WTC11 (cell line): ENCODE measurements around the gene FOXP4. TPM values are rescaled to one million over a fixed set of nuclear protein-coding genes. Genes with fewer than 3 reads are reported as not detected.

ENCODE experiments used
- ATAC-seq: fragments of 200-7000 bp; cut with Tn5 transposase; 2 replicates; pipeline ENCODE4 v1.10.0; 2021; ENCODE audit warnings: mild to moderate bottlenecking, moderate library complexity
- CTCF ChIA-PET: fragments of 300-600 bp; sonication (Branson Sonifier 250); formaldehyde crosslinking; loops from one replicate; lab custom pipeline; 2021; ENCODE audit warnings: antibody characterized with exemption; lab: Charles Lee
- POLR2A ChIA-PET: fragments of 350-600 bp; sonication (Branson Sonifier 250); formaldehyde crosslinking; loops from one replicate; lab custom pipeline; 2021; ENCODE audit warnings: antibody characterized with exemption; lab: Charles Lee
- DNase-seq: peaks from one replicate; pipeline ENCODE4 v3.0.0; 2021; ENCODE audit warnings: low spot score
- H3K27ac Mint-ChIP-seq: 2 replicates; pipeline ENCODE4 v1.8.0; 2021; ENCODE audit warnings: mixed read lengths
- H3K27me3 Mint-ChIP-seq: 2 replicates; pipeline ENCODE4 v1.8.0; 2021; ENCODE audit warnings: low read depth, mild to moderate bottlenecking, moderate library complexity, mixed read lengths
- H3K36me3 Mint-ChIP-seq: 2 replicates; pipeline ENCODE4 v1.8.0; 2021; ENCODE audit warnings: mixed read lengths
- H3K4me1 Mint-ChIP-seq: 2 replicates; pipeline ENCODE4 v1.8.0; 2022; ENCODE audit warnings: mixed read lengths
- H3K4me3 Mint-ChIP-seq: 2 replicates; pipeline ENCODE4 v1.8.0; 2021; ENCODE audit warnings: mild to moderate bottlenecking, moderate library complexity, mixed read lengths
- H3K9me3 Mint-ChIP-seq: 2 replicates; pipeline ENCODE4 v1.8.0; 2021; ENCODE audit warnings: mixed read lengths
- ATF1 ChIP-seq: sonication (generic); formaldehyde crosslinking; IDR thresholded peaks from 2 replicates; pipeline ENCODE4 v1.8.1; 2023; ENCODE audit warnings: mild to moderate bottlenecking, moderate library complexity, missing genetic modification reagents
- ATF2 ChIP-seq: sonication (generic); formaldehyde crosslinking; IDR thresholded peaks from 2 replicates; pipeline ENCODE4 v1.8.1; 2022; ENCODE audit warnings: low read depth, missing genetic modification reagents, borderline replicate concordance
- ATF3 ChIP-seq: sonication (generic); formaldehyde crosslinking; conservative IDR thresholded peaks from 2 replicates; pipeline ENCODE4 v1.8.1; 2022; ENCODE audit warnings: mild to moderate bottlenecking, missing genetic modification reagents
- CBFB ChIP-seq: sonication (generic); formaldehyde crosslinking; IDR thresholded peaks from 2 replicates; pipeline ENCODE4 v1.8.1; 2022; ENCODE audit warnings: mild to moderate bottlenecking, low read depth, missing genetic modification reagents
- CDX4 ChIP-seq: fragments of 250-450 bp; sonication (Bioruptor Pico); IDR thresholded peaks from 2 replicates; pipeline ENCODE4 v1.9.0; 2021; ENCODE audit warnings: moderate library complexity, mild to moderate bottlenecking, inconsistent platforms, borderline replicate concordance
- ETV6 ChIP-seq: sonication (generic); formaldehyde crosslinking; IDR thresholded peaks from 2 replicates; pipeline ENCODE4 v1.8.1; 2022; ENCODE audit warnings: mild to moderate bottlenecking, missing genetic modification reagents
- GRHL2 ChIP-seq: fragments of 250-450 bp; sonication (Bioruptor Pico); IDR thresholded peaks from 2 replicates; pipeline ENCODE4 v1.8.0; 2022; ENCODE audit warnings: mild to moderate bottlenecking, moderate library complexity; ENCODE audit not compliant: insufficient replicate concordance, severe bottlenecking
- PRRX2 ChIP-seq: fragments of 250-450 bp; sonication (Bioruptor Pico); IDR thresholded peaks from 2 replicates; pipeline ENCODE4 v1.8.0; 2021; ENCODE audit warnings: mild to moderate bottlenecking
- SP1 ChIP-seq: sonication (generic); formaldehyde crosslinking; conservative IDR thresholded peaks from 2 replicates; pipeline ENCODE4 v1.8.1; 2022; ENCODE audit warnings: missing genetic modification reagents
- TCF7 ChIP-seq: sonication (generic); formaldehyde crosslinking; IDR thresholded peaks from 2 replicates; pipeline ENCODE4 v1.8.0; 2022; ENCODE audit warnings: mild to moderate bottlenecking, low read depth, missing genetic modification reagents, moderate library complexity
- ZNF121 ChIP-seq: sonication (generic); formaldehyde crosslinking; IDR thresholded peaks from 2 replicates; pipeline ENCODE4 v1.8.0; 2023; ENCODE audit warnings: missing genetic modification reagents
- ZNF138 ChIP-seq: sonication (generic); formaldehyde crosslinking; conservative IDR thresholded peaks from 2 replicates; pipeline ENCODE4 v1.8.1; 2022; ENCODE audit warnings: mild to moderate bottlenecking, moderate library complexity, missing genetic modification reagents
- ZNF219 ChIP-seq: sonication (generic); formaldehyde crosslinking; IDR thresholded peaks from 2 replicates; pipeline ENCODE4 v1.8.0; 2023; ENCODE audit warnings: missing genetic modification reagents, mild to moderate bottlenecking, borderline replicate concordance
- ZNF263 ChIP-seq: sonication (generic); formaldehyde crosslinking; IDR thresholded peaks from 2 replicates; pipeline ENCODE4 v1.8.1; 2022; ENCODE audit warnings: low read depth, mild to moderate bottlenecking, moderate library complexity, missing genetic modification reagents
- ZNF317 ChIP-seq: sonication (generic); formaldehyde crosslinking; IDR thresholded peaks from 2 replicates; pipeline ENCODE4 v1.8.1; 2023; ENCODE audit warnings: low read depth, mild to moderate bottlenecking, moderate library complexity, missing genetic modification reagents, borderline replicate concordance
- ZNF416 ChIP-seq: fragments of 250-450 bp; sonication (Bioruptor Pico); IDR thresholded peaks from 2 replicates; pipeline ENCODE4 v1.9.0; 2021; ENCODE audit warnings: mild to moderate bottlenecking, inconsistent platforms
- ZNF671 ChIP-seq: fragments of 250-450 bp; sonication (Bioruptor Pico); IDR thresholded peaks from 2 replicates; pipeline ENCODE4 v1.8.0; 2021; ENCODE audit warnings: mild to moderate bottlenecking
- total RNA-seq: library from RNA; stranded (reverse); gene quantifications from 3 replicates; pipeline ENCODE4 v1.2.3, GENCODE V29; 2021
- TF ChIP-seq, protein P1 (sequence below): sonication (generic); formaldehyde crosslinking; IDR thresholded peaks from 2 replicates; pipeline ENCODE4 v1.8.0; 2023; ENCODE audit warnings: missing genetic modification reagents, mild to moderate bottlenecking, borderline replicate concordance
- TF ChIP-seq, protein P2 (sequence below): fragments of 250-450 bp; sonication (Bioruptor Pico); IDR thresholded peaks from 2 replicates; pipeline ENCODE4 v2.1.2; 2022; ENCODE audit warnings: mild to moderate bottlenecking, moderate library complexity

The FOXP4 gene
- total RNA-seq, 1 experiment from 2014 or later = 36.6 TPM

DNA sequence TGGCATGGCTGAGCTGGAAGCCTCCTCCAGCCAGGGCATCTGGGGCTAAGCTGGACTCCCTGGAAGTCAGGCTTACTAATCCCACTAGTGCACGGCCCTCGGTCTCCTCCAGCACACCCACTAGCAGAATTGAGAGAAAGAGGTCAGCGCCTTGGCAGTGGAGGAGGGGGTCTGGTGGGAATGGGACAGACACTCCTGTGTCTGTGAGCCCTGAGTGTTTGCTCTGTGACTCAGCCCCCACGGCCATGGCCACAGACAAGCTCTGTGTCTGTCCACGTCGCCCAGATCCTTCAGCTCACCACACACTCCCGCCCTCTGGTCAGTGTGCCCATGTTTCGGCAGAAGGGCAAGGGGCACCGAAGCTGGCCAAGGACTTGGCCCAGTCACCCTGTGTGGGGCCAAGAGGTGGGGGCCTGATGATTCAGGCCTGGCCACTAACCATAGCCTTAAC lies 100.9 kb downstream of the FOXP4 start (continued):
- TF ChIP-seq, protein P1, sequence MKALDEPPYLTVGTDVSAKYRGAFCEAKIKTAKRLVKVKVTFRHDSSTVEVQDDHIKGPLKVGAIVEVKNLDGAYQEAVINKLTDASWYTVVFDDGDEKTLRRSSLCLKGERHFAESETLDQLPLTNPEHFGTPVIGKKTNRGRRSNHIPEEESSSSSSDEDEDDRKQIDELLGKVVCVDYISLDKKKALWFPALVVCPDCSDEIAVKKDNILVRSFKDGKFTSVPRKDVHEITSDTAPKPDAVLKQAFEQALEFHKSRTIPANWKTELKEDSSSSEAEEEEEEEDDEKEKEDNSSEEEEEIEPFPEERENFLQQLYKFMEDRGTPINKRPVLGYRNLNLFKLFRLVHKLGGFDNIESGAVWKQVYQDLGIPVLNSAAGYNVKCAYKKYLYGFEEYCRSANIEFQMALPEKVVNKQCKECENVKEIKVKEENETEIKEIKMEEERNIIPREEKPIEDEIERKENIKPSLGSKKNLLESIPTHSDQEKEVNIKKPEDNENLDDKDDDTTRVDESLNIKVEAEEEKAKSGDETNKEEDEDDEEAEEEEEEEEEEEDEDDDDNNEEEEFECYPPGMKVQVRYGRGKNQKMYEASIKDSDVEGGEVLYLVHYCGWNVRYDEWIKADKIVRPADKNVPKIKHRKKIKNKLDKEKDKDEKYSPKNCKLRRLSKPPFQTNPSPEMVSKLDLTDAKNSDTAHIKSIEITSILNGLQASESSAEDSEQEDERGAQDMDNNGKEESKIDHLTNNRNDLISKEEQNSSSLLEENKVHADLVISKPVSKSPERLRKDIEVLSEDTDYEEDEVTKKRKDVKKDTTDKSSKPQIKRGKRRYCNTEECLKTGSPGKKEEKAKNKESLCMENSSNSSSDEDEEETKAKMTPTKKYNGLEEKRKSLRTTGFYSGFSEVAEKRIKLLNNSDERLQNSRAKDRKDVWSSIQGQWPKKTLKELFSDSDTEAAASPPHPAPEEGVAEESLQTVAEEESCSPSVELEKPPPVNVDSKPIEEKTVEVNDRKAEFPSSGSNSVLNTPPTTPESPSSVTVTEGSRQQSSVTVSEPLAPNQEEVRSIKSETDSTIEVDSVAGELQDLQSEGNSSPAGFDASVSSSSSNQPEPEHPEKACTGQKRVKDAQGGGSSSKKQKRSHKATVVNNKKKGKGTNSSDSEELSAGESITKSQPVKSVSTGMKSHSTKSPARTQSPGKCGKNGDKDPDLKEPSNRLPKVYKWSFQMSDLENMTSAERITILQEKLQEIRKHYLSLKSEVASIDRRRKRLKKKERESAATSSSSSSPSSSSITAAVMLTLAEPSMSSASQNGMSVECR (CRISPR knock-in tag) = no peak
- TF ChIP-seq, protein P2, sequence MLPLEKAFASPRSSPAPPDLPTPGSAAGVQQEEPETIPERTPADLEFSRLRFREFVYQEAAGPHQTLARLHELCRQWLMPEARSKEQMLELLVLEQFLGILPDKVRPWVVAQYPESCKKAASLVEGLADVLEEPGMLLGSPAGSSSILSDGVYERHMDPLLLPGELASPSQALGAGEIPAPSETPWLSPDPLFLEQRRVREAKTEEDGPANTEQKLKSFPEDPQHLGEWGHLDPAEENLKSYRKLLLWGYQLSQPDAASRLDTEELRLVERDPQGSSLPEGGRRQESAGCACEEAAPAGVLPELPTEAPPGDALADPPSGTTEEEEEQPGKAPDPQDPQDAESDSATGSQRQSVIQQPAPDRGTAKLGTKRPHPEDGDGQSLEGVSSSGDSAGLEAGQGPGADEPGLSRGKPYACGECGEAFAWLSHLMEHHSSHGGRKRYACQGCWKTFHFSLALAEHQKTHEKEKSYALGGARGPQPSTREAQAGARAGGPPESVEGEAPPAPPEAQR = no peak

GRCh38 chr6:41648070-41648585 lies 101.9 kb downstream of the FOXP4 start:
- H3K9me3 Mint-ChIP-seq = no peaks in the 10 kb centered on the region
- ChIA-PET POLR2A (interaction anchor here (0.6 kb wide), 1 partner anchor 10 kb away, joined by 8 read pairs; no protein-coding TSS in a partner anchor), CTCF (interaction anchor here (0.6 to 0.7 kb wide), 3 partner anchors 34 to 54 kb away, joined by 3 to 4 read pairs (median 3); no protein-coding TSS in a partner anchor)
- H3K27ac Mint-ChIP-seq = no peak overlapping the region
- H3K36me3 Mint-ChIP-seq = peaks cover 42% of the 10 kb centered on the region
- DNase-seq (no peak), ATAC-seq (no peak)
- H3K4me1 Mint-ChIP-seq = peaks cover 31% of the 10 kb centered on the region
- no peaks in the 10 kb centered on the region for H3K27me3 Mint-ChIP-seq
- H3K4me3 Mint-ChIP-seq = no peak overlapping the region
- TF ChIP-seq ATF2 (CRISPR knock-in tag) (no peak), ATF3 (CRISPR knock-in tag) (no peak), ZNF219 (CRISPR knock-in tag) (no peak), ZNF317 (CRISPR knock-in tag) (no peak), TCF7 (no peak), GRHL2 (CRISPR knock-in tag) (no peak), ATF1 (CRISPR knock-in tag) (no peak)

- ChIA-PET POLR2A (no interaction called here), CTCF (interaction anchor here (1.3 kb wide), 1 partner anchor 34 kb away, joined by 3 read pairs; no protein-coding TSS in a partner anchor)
- Mint-ChIP-seq H3K4me1 (peaks cover 25% of the 10 kb centered on the region), H3K36me3 (peaks cover 44% of the 10 kb centered on the region), H3K27me3 (no peaks in the 10 kb centered on the region), H3K4me3 (no peak overlapping the region), H3K27ac (no peak overlapping the region), H3K9me3 (no peaks in the 10 kb centered on the region)
- ATAC-seq (no peak), DNase-seq (no peak)
- TF ChIP-seq CDX4 (CRISPR knock-in tag) (no peak), ZNF416 (no peak), ZNF138 (CRISPR knock-in tag) (no peak), PRRX2 (no peak), SP1 (CRISPR knock-in tag) (no peak), ZNF263 (CRISPR knock-in tag) (no peak), ZNF121 (CRISPR knock-in tag) (no peak), ZNF671 (CRISPR knock-in tag) (no peak), ETV6 (CRISPR knock-in tag) (no peak), CBFB (CRISPR knock-in tag) (no peak)
- TF ChIP-seq, protein P1 (CRISPR knock-in tag) = no peak
These were observed 102.7 kb downstream of the FOXP4 start for GRCh38 chr6:41648921-41649320.
